VCaP (cell line): Measurements from ENCODE around the gene FARSB.

Experiments
- H3K27ac ChIP-seq: fragments of 450-650 bp; 2 replicates; pipeline ENCODE4 v1.5.1; 2017
- TF ChIP-seq, protein P1 (sequence below): fragments of 450-650 bp; conservative IDR thresholded peaks from 2 replicates; pipeline ENCODE4 v1.5.1; 2017; ENCODE audit warnings: mild to moderate bottlenecking, moderate library complexity

Gene FARSB

DNA sequence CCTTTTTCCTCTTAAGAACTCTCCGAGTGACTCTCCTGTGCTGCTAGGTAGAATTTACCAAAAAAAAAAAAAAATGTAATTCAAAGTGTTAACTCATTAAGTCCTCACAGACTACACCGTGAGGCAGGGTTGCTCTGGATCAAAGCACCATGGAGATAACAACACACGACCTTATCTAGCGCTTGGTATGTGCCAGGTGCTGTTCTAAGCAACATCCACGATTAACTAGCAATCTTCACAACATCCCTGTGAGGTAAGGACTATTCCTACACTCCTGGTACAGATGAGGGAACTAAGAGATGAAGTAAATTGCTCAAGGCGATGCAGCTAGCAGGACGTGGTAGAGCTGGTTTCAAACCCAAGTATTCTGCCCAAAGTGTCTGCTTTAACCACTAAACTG is 17.4 kb upstream of the FARSB start:
- TF ChIP-seq, protein P1, sequence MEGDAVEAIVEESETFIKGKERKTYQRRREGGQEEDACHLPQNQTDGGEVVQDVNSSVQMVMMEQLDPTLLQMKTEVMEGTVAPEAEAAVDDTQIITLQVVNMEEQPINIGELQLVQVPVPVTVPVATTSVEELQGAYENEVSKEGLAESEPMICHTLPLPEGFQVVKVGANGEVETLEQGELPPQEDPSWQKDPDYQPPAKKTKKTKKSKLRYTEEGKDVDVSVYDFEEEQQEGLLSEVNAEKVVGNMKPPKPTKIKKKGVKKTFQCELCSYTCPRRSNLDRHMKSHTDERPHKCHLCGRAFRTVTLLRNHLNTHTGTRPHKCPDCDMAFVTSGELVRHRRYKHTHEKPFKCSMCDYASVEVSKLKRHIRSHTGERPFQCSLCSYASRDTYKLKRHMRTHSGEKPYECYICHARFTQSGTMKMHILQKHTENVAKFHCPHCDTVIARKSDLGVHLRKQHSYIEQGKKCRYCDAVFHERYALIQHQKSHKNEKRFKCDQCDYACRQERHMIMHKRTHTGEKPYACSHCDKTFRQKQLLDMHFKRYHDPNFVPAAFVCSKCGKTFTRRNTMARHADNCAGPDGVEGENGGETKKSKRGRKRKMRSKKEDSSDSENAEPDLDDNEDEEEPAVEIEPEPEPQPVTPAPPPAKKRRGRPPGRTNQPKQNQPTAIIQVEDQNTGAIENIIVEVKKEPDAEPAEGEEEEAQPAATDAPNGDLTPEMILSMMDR: no peak

DNA sequence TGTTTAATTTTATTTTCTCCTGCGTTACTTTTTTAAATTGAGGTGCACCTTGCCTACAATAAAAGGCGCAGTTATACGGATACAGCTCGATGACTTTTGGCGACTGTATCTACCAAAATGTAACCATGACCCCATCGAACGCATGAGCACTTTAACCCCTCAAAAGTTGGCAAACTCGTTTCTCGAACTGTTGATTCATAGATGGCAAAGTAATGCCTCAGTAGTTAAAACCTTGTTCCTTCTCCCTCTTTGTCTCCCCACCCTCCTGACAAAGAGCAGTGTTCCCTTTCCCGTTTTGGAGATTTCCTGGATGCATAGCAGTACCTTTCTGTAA is 16.1 kb upstream of the FARSB start:
- TF ChIP-seq, protein P1: no peak
- peak overlapping the region; percentile 49; the same call in 1 of the 2 replicates for H3K27ac ChIP-seq

More for the DNA sequence above, 17.4 kb upstream of the FARSB start:
- H3K27ac ChIP-seq: no peak overlapping the region

- peak within 1 kb of the TSS; percentile 49; the same call in 1 of the 2 replicates for H3K27ac ChIP-seq
- TF ChIP-seq, protein P1: no peak; the same call in 1 of the 2 replicates
Observed at GRCh38 chr2:222671259-222672067, 15.6 kb upstream of the FARSB start, which contains the start of gene MOGAT1. Gene MOGAT1 (plus strand): TSS chr2:222671658. CDS start chr2:222671786, 128 bp downstream.

DNA sequence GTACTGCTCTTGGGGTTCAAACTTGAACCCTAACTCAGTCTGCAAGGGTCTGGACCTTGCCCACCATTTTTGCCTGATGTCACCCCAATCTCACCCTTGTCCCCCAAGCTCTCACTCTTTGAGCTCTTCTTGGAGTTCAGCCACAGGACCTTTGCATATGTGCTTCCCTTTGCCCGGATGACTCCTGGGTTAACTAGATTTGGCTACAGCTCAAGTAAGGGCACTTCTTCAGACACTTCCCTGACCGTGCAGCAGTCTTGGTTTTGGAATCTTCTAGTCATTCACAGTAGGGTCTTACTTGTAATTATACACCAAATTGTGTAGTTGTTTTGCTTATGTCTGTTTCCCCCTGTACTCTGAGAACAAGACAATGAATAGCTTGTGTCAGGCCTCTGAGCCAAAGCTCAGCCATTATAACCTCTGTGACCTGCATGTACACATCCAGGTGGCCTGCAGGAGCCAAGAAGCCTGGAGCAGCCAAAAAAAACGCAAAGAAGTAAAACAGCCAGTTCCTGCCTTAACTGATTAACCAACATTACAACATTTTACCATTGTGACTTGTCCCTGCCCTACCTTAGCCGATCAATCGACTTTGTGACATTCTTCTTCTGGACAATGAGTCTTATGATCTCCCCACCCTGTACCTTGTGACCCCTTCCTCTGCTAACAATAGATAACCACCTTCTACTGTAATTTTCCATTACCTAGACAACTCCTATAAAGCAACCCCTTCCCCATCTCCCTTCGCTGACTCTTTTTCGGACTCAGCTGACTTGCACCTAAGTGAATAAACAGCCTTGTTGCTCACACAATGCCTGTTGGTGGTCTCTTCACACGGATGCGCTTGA is 14.5 kb upstream of the FARSB start:
- no peak overlapping the region for H3K27ac ChIP-seq
- TF ChIP-seq, protein P1: no peak

- TF ChIP-seq, protein P1: no peak
- H3K27ac ChIP-seq: no peak overlapping the region
Observed at GRCh38 chr2:222669353-222669752, 13.5 kb upstream of the FARSB start.

- TF ChIP-seq, protein P1: no peak
- no peak overlapping the region for H3K27ac ChIP-seq
Observed at GRCh38 chr2:222668494-222669154, 12.7 kb upstream of the FARSB start.

GRCh38 chr2:222663479-222663878 is 7.6 kb upstream of the FARSB start:
- H3K27ac ChIP-seq: no peak overlapping the region
- TF ChIP-seq, protein P1: no peak
